ENCODE results near the gene PAPLN.

DNA sequence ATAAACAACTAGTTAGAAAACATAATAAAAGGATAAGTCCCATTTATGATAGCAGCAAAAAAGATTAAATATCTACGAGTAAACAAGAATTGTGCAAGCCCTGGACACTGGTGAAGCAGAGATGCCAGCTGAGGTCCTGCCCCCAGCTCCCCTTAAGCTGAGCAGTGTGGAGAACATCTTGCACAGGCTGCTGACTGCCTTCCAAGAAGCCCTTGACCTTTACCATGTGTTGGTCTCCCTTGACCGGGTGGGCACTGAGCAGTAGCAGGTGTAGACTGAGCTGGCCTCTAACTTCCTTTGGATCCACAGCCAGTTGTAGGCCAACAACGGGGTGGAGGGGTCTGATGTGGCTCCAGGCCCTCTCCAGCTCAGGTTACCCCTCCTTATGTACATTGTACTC is 47.7 kb upstream of the PAPLN start:
- TF ChIP-seq, protein P1, sequence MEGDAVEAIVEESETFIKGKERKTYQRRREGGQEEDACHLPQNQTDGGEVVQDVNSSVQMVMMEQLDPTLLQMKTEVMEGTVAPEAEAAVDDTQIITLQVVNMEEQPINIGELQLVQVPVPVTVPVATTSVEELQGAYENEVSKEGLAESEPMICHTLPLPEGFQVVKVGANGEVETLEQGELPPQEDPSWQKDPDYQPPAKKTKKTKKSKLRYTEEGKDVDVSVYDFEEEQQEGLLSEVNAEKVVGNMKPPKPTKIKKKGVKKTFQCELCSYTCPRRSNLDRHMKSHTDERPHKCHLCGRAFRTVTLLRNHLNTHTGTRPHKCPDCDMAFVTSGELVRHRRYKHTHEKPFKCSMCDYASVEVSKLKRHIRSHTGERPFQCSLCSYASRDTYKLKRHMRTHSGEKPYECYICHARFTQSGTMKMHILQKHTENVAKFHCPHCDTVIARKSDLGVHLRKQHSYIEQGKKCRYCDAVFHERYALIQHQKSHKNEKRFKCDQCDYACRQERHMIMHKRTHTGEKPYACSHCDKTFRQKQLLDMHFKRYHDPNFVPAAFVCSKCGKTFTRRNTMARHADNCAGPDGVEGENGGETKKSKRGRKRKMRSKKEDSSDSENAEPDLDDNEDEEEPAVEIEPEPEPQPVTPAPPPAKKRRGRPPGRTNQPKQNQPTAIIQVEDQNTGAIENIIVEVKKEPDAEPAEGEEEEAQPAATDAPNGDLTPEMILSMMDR (IDR thresholded peaks at IDR 0.05; ENCODE audit: low read depth, low read length) = no peak
- TF ChIP-seq EZH2phosphoT487 (IDR thresholded peaks at IDR 0.05; ENCODE audit: low read depth) = no peak
